ENCODE data around the gene TERT.

DNA sequence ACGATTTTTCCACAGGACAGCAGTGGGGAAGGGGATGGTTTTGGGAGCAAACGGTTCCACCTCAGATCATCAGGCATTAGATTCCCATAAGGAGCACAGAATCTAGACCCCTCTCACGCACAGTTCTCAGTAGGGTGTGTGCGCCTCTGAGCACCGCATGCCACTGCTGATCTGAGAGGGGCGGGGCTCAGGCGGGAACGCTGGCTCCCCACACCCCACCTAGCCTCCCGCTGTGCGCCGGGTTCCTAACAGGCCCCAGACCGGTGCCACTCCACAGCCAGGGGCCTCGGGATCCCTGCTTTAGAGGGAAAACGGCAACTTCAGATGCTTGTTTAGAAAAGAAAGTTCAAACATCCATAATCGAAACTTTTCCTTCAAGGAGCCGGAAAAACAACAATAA is 20.4 kb downstream of the TERT start:
- no peak for TF ChIP-seq POLR2AphosphoS5 (IDR thresholded peaks at IDR 0.05; ENCODE audit: low read depth, low read length)
- TF ChIP-seq POLR2A (IDR thresholded peaks at IDR 0.05; ENCODE audit: low read depth, low read length), result no peak
- no peak for TF ChIP-seq TAF1 (IDR thresholded peaks at IDR 0.05; ENCODE audit: borderline replicate concordance, low read depth, low read length)
